ENCODE results near the gene DNAJC6. TPM values are rescaled to one million over a fixed set of nuclear protein-coding genes. Genes with fewer than 3 reads are reported as not detected.

DNAJC6 gene
- 1 to 10 TPM; 1.6 to 9.6 (median 1.8) TPM for total RNA-seq
- long read RNA-seq, donor 1, full-length matches to known transcripts: 1 of 9 reads
- long read RNA-seq, donor 1, partial matches to known transcripts: 4 of 9 reads
- long read RNA-seq, donor 1, other reads (novel, unspliced or antisense): 4 of 9 reads
- long read RNA-seq, donor 2: 0 reads

DNA sequence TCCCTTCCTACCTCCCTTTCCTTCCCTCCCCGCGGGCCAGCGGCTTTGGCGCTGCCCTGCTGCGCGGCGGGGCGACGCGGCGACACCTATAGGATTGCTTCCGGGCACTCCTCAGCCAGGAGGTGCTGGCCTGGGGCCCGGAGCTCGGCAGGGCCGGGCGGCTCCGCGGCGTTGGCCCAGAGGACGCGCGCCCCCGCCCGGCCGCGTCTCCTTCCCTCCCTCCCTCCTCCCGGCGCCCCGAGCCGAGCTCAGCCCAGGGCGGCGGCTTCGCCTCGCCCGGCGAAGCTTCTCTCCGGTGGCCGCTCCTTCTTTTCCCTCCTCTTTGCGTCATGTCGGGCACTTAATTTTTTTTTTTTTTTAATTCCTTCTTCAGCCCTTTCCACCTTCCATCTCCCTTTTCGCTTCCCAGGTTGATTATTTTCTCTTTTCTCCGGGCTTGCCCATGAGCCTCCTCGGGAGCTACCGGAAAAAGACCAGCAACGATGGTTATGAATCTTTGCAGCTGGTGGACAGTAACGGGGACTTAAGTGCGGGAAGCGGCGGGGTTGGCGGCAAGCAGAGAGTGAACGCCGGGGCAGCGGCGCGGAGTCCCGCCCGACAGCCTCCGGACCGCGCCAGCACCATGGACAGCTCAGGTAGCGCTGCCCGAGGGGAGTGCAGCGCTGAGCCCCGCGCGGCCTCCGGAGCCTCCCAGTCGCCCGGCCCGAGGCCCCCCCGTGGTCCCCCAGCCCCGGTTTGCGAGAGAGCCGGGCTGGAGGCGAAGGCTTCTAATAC, at the start of gene DNAJC6:
Gene DNAJC6, plus strand, starts transcription at position 240 of the 774 bp plus-strand sequence. Its CDS starts 203 bp downstream, at position 443.
- no peaks in the 10 kb centered on the region for H3K9me3 ChIP-seq
- peaks cover 8% of the 10 kb centered on the region for H3K4me1 ChIP-seq (ENCODE audit: low read depth)
- intact Hi-C loops (cut with DNase I, micrococcal nuclease): no loop called here
- DNase-seq: peak; percentile 65 to 83 (median 74)
- ATAC-seq: peak; percentile 97
- H3K4me3 ChIP-seq: no peak within 1 kb of the TSS
- TF ChIP-seq, protein P1, sequence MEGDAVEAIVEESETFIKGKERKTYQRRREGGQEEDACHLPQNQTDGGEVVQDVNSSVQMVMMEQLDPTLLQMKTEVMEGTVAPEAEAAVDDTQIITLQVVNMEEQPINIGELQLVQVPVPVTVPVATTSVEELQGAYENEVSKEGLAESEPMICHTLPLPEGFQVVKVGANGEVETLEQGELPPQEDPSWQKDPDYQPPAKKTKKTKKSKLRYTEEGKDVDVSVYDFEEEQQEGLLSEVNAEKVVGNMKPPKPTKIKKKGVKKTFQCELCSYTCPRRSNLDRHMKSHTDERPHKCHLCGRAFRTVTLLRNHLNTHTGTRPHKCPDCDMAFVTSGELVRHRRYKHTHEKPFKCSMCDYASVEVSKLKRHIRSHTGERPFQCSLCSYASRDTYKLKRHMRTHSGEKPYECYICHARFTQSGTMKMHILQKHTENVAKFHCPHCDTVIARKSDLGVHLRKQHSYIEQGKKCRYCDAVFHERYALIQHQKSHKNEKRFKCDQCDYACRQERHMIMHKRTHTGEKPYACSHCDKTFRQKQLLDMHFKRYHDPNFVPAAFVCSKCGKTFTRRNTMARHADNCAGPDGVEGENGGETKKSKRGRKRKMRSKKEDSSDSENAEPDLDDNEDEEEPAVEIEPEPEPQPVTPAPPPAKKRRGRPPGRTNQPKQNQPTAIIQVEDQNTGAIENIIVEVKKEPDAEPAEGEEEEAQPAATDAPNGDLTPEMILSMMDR (IDR thresholded peaks at IDR 0.05): no peak
- H3K36me3 ChIP-seq (ENCODE audit: low read depth): no peaks in the 10 kb centered on the region

DNA sequence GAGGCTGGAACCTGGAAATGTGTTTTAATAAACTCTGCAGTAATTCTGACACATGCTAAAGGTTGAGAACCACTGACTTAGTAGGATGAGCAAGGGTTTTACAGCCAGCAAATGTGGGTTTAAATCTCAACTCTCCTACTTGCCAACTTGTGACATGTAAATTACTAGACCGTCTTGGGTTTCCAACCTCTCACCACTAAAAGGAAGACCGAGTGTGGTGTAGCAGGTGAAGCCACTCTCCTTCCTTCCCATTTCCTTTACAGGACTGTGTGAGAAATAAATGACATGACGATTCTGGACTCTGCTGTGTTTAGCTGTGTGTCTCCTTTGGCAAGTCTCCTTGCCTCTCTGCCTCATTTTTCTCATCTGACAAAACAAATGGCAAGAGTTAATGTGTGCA, 49.5 kb upstream of the DNAJC6 start:
- TF ChIP-seq, protein P1 (IDR thresholded peaks at IDR 0.05): no peak
- ATAC-seq (no peak), DNase-seq (no peak)
- no peaks in the 10 kb centered on the region for H3K9me3 ChIP-seq
- no peaks in the 10 kb centered on the region for H3K36me3 ChIP-seq (ENCODE audit: low read depth)
- H3K4me3 ChIP-seq: no peak overlapping the region
- intact Hi-C loops (cut with DNase I, micrococcal nuclease): no loop called here
- H3K4me1 ChIP-seq (ENCODE audit: low read depth): peaks cover 5% of the 10 kb centered on the region

DNA sequence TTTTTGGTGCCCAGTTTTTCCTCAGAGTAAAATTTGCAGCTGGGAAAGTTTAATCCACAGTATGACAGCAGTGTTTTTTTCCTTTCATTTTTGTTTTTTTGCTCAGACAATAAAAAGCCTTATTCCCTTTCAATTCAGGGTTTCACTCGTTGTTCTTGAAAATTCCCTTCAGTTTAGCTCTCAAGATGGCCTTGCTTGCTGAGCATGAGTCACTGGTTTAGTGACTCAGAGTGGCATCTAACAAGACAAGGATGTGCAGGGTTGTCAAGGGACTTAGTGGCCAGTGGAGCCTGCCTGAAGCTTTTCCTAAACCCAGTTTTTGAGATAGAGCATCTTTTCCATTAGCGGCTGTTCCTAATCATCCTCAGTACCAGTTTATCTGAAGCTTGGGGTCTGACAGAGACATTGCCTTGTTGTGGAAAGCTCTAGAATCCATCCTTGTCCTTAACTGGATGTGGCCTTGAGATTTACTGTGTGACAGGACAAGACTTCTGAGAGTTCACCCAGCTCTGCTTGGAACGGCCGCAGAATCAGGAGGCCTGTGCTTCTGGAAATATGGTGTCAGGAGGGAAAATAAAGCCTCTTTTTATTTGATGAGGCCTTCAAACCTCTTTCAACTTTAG, 48.4 kb upstream of the DNAJC6 start:
- TF ChIP-seq, protein P1 (IDR thresholded peaks at IDR 0.05): no peak
- DNase-seq (no peak), ATAC-seq (no peak)
- Histone ChIP-seq H3K36me3 (ENCODE audit: low read depth) (no peaks in the 10 kb centered on the region), H3K4me3 (no peak overlapping the region), H3K4me1 (ENCODE audit: low read depth) (peaks cover 7% of the 10 kb centered on the region), H3K9me3 (no peaks in the 10 kb centered on the region)
- intact Hi-C loops (cut with DNase I, micrococcal nuclease): no loop called here

DNA sequence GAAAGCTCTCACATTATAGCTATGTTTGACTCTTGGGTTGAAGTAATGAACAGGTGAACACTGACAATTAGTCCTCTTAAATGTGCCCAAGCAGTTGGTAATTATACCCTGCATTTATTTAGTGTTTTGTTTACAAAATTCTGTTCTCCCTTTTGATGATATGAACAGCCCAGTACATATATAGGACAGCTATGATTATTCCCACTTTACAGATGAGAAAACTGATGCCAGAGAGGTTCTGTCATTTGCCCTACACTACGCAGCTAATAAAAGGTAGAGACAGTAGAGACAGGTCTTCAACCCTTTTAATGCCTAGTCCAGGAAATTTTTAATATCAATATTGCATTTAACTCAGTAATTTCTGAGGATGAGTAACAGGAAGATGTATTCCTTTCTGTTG, 46.1 kb upstream of the DNAJC6 start:
- DNase-seq (no peak), ATAC-seq (no peak)
- intact Hi-C loops (cut with DNase I, micrococcal nuclease): no loop called here
- peaks cover 7% of the 10 kb centered on the region for H3K4me1 ChIP-seq (ENCODE audit: low read depth)
- H3K4me3 ChIP-seq: no peak overlapping the region
- H3K9me3 ChIP-seq: no peaks in the 10 kb centered on the region
- TF ChIP-seq, protein P1 (IDR thresholded peaks at IDR 0.05): no peak
- H3K36me3 ChIP-seq (ENCODE audit: low read depth): no peaks in the 10 kb centered on the region

DNA sequence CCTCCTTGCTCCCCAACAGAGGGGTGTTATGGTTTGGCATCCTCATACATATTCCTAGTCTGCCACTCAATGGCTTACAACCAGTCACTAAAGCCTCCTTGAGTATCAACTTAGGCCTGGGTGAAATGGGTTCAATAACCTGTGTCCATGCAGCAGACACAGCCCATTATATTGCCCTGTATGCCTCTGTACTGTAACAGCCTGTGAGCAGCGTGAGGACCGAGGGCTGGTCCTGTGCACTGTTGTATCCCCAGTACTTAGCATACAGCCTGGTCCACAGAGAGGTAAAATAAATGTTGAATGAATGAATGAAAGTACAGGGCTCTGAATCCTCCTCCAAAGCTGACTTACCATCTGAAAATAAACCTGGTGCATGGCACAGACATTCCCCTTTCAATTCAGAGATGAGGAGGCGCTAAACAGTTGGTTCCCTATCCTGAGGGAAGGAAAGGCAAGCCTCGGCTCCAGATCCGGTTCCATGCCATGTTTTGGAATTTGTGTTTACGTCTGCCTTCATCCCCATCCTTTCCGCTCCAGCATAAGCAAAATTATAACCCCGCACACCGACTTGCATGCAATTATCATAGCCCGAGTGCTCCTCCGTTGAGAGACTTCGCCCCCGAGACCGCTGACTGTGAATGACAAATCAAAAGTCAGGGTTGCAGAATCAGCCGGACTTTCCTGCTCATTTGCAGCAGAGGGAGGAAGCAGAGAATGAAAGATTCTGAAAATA, 45.0 kb upstream of the DNAJC6 start:
- ATAC-seq (no peak), DNase-seq (peak in 1 of 3 donors; percentile 48)
- intact Hi-C loops (cut with DNase I, micrococcal nuclease): no loop called here
- H3K9me3 ChIP-seq: no peaks in the 10 kb centered on the region
- H3K36me3 ChIP-seq (ENCODE audit: low read depth): no peaks in the 10 kb centered on the region
- TF ChIP-seq, protein P1 (IDR thresholded peaks at IDR 0.05): no peak
- H3K4me1 ChIP-seq (ENCODE audit: low read depth): peaks cover 7% of the 10 kb centered on the region
- H3K4me3 ChIP-seq: no peak overlapping the region

All from mucosa of descending colon (tissue), 3 donors.